CD4-positive, alpha-beta memory T cell (primary cell): ENCODE results near the gene HS6ST3. TPM values are rescaled to one million over a fixed set of nuclear protein-coding genes. Genes with fewer than 3 reads are reported as not detected.

Experiments used
- CTCF ChIA-PET: fragments of 350-600 bp; sonication (Branson Sonifier 250); formaldehyde crosslinking; loops from one replicate; lab custom pipeline; 2021; ENCODE audit warnings: inconsistent platforms; ENCODE audit not compliant: partially characterized antibody; lab: Charles Lee
- POLR2A ChIA-PET: fragments of 350-600 bp; sonication (Branson Sonifier 250); formaldehyde crosslinking; loops from one replicate; lab custom pipeline; 2021; ENCODE audit not compliant: partially characterized antibody; lab: Charles Lee
- DNase-seq, 5 donors: peaks; one replicate each; pipeline versions ENCODE4 v3.0.0 to v3.0.0-alpha.2; 2020 to 2022; ENCODE audit warnings: mixed read lengths in 1 of 5
- H3K27ac ChIP-seq: one replicate; pipeline ENCODE4 v1.7.0; 2013; ENCODE audit warnings: low read depth, low read length
- H3K27me3 ChIP-seq: 2 replicates; pipeline ENCODE4 v1.7.0; 2013; ENCODE audit warnings: mild to moderate bottlenecking, low read length, moderate library complexity; ENCODE audit not compliant: insufficient read depth
- H3K36me3 ChIP-seq: 2 replicates; pipeline ENCODE4 v1.7.0; 2013; ENCODE audit warnings: mild to moderate bottlenecking, low read length, moderate library complexity; ENCODE audit not compliant: insufficient read depth
- H3K4me1 ChIP-seq: 2 replicates; pipeline ENCODE4 v1.7.0; 2013; ENCODE audit warnings: mild to moderate bottlenecking, low read length, moderate library complexity; ENCODE audit not compliant: insufficient read depth
- H3K4me3 ChIP-seq, 2 donors: one replicate each; pipeline ENCODE4 v1.7.0; 2013; ENCODE audit warnings: low read length in 2 of 2, mild to moderate bottlenecking in 1 of 2
- H3K9me3 ChIP-seq, 2 donors: one replicate each; pipeline ENCODE4 v1.7.0; 2013; ENCODE audit warnings: low read length in 2 of 2, control low read depth in 1 of 2; ENCODE audit not compliant: control insufficient read depth in 1 of 2
- H3K27ac Mint-ChIP-seq, 7 donors: one replicate each; pipeline ENCODE4 v1.8.0; 2020 to 2021; ENCODE audit warnings: mixed read lengths in 7 of 7, mild to moderate bottlenecking in 6 of 7, inconsistent platforms in 3 of 7, moderate library complexity in 3 of 7
- H3K27me3 Mint-ChIP-seq, 2 donors: one replicate each; pipeline ENCODE4 v1.8.0; 2020 to 2021; ENCODE audit warnings: mixed read lengths in 2 of 2
- H3K36me3 Mint-ChIP-seq, 2 donors: one replicate each; pipeline ENCODE4 v1.8.0; 2020 to 2021; ENCODE audit warnings: mixed read lengths in 2 of 2, inconsistent platforms in 1 of 2, mild to moderate bottlenecking in 1 of 2
- H3K4me1 Mint-ChIP-seq, 4 donors: one replicate each; pipeline ENCODE4 v1.8.0; 2020 to 2021; ENCODE audit warnings: mixed read lengths in 4 of 4, mild to moderate bottlenecking in 1 of 4
- H3K4me3 Mint-ChIP-seq, 8 donors: one replicate each; pipeline ENCODE4 v1.8.0; 2020 to 2021; ENCODE audit warnings: mixed read lengths in 8 of 8, mild to moderate bottlenecking in 7 of 8, moderate library complexity in 6 of 8, inconsistent platforms in 3 of 8
- H3K9me3 Mint-ChIP-seq, 8 donors: one replicate each; pipeline ENCODE4 v1.8.0; 2020 to 2021; ENCODE audit warnings: mixed read lengths in 8 of 8, mild to moderate bottlenecking in 5 of 8, inconsistent platforms in 3 of 8, moderate library complexity in 1 of 8
- intact Hi-C: fragments of 100-400 bp; cut with micrococcal nuclease; formaldehyde crosslinking; loops from one replicate; pipeline ENCODE4 v1.15.1; 2023
- polyA plus RNA-seq, 2 donors: library from polyadenylated mRNA; unstranded; fragments of 300-500 nt; fragmentation: Illumina TruSeq; gene quantifications; one replicate each; pipeline ENCODE4 v1.2.3, GENCODE V29; 2021
- total RNA-seq, 2 experiments: library from RNA; stranded (reverse); gene quantifications; one replicate each; pipeline ENCODE4 v1.2.3, GENCODE V29; 2021

HS6ST3 gene
- total and polyA plus RNA-seq, 4 experiments from 2014 or later: not detected

DNA sequence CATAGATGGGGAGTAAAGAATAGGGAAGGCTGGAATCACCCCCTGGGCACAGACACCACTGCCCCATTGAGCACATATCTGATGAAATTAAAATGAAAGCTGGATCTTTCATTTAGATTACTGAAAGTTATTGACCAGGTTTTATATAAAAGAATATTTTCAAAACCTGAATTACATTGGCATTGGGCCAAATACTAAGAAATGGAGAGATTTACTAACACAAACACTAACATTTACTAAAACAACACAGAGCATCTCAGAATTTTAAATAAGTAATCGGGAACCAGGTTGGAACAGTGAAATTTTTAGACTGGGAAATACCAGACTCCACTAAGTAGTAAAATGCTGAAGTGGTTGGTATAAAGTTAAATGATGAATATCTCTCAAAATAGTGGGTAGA, 88.9 kb downstream of the HS6ST3 start:
- no peaks in the 10 kb centered on the region for H3K27me3 Mint-ChIP-seq
- CTCF ChIA-PET: no interaction called here
- POLR2A ChIA-PET: no interaction called here
- H3K9me3 Mint-ChIP-seq: peaks cover 0 to 8% (median 0%) of the 10 kb centered on the region in 8 donors
- no peaks in the 10 kb centered on the region for H3K4me1 Mint-ChIP-seq
- no peak overlapping the region for H3K27ac Mint-ChIP-seq
- DNase-seq: no peak
- Histone ChIP-seq H3K27me3 (no peaks in the 10 kb centered on the region), H3K4me1 (no peaks in the 10 kb centered on the region), H3K27ac (no peak overlapping the region), H3K36me3 (no peaks in the 10 kb centered on the region), H3K9me3 (no peaks in the 10 kb centered on the region), H3K4me3 (no peak overlapping the region)
- intact Hi-C loops: no loop called here
- H3K36me3 Mint-ChIP-seq: no peaks in the 10 kb centered on the region
- no peak overlapping the region for H3K4me3 Mint-ChIP-seq

- Mint-ChIP-seq H3K27me3 (no peaks in the 10 kb centered on the region), H3K9me3 (peaks cover 0 to 8% (median 2%) of the 10 kb centered on the region in 8 donors), H3K27ac (no peak overlapping the region), H3K36me3 (no peaks in the 10 kb centered on the region), H3K4me1 (no peaks in the 10 kb centered on the region), H3K4me3 (no peak overlapping the region)
- no peaks in the 10 kb centered on the region for H3K36me3 ChIP-seq
- H3K4me3 ChIP-seq: no peak overlapping the region
- no peaks in the 10 kb centered on the region for H3K4me1 ChIP-seq
- ChIA-PET POLR2A (no interaction called here), CTCF (no interaction called here)
- H3K9me3 ChIP-seq: no peaks in the 10 kb centered on the region
- H3K27ac ChIP-seq: no peak overlapping the region
- intact Hi-C loops: no loop called here
- no peak for DNase-seq
- H3K27me3 ChIP-seq: no peaks in the 10 kb centered on the region
Observed at GRCh38 chr13:96179309-96179708, 89.4 kb downstream of the HS6ST3 start.

DNA sequence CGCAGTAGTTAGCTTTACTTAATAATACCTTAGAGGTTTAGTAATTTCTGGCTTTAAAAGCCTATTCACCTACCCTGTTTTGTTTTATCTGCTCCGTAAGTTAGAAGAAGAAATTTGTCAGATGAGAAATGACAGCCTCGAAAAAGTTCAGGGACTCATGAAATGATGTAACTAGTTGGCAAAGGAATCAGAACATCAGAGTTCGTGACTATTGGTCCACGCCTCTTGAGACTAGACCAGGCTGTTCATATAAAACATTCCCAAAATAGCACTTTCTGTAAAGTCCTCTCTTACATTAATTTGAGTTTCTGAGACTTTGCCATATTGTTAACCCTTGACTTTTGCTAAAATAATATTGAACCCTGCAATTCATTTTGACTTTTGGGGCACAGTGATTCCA, 92.0 kb downstream of the HS6ST3 start:
- Mint-ChIP-seq H3K9me3 (peaks cover 0 to 6% (median 4%) of the 10 kb centered on the region in 8 donors), H3K4me3 (no peak overlapping the region), H3K27me3 (no peaks in the 10 kb centered on the region), H3K4me1 (no peaks in the 10 kb centered on the region), H3K27ac (no peak overlapping the region), H3K36me3 (no peaks in the 10 kb centered on the region)
- no peak for DNase-seq
- ChIA-PET CTCF (no interaction called here), POLR2A (no interaction called here)
- H3K27ac ChIP-seq: no peak overlapping the region
- H3K9me3 ChIP-seq: no peaks in the 10 kb centered on the region
- intact Hi-C loops: no loop called here
- no peak overlapping the region for H3K4me3 ChIP-seq
- H3K27me3 ChIP-seq: no peaks in the 10 kb centered on the region
- no peaks in the 10 kb centered on the region for H3K36me3 ChIP-seq
- no peaks in the 10 kb centered on the region for H3K4me1 ChIP-seq

GRCh38 chr13:96185818-96186217, 95.9 kb downstream of the HS6ST3 start:
- no peak overlapping the region for H3K4me3 ChIP-seq
- H3K36me3 ChIP-seq: no peaks in the 10 kb centered on the region
- H3K9me3 Mint-ChIP-seq: peaks cover 0 to 5% (median 3%) of the 10 kb centered on the region in 8 donors
- no peak overlapping the region for H3K27ac Mint-ChIP-seq
- POLR2A ChIA-PET: no interaction called here
- no peak for DNase-seq
- H3K4me1 Mint-ChIP-seq: no peaks in the 10 kb centered on the region
- H3K4me3 Mint-ChIP-seq: no peak overlapping the region
- H3K9me3 ChIP-seq: no peaks in the 10 kb centered on the region
- H3K4me1 ChIP-seq: no peaks in the 10 kb centered on the region
- H3K36me3 Mint-ChIP-seq: no peaks in the 10 kb centered on the region
- no peak overlapping the region for H3K27ac ChIP-seq
- intact Hi-C loops: no loop called here
- H3K27me3 ChIP-seq: no peaks in the 10 kb centered on the region
- no peaks in the 10 kb centered on the region for H3K27me3 Mint-ChIP-seq
- CTCF ChIA-PET: no interaction called here

DNA sequence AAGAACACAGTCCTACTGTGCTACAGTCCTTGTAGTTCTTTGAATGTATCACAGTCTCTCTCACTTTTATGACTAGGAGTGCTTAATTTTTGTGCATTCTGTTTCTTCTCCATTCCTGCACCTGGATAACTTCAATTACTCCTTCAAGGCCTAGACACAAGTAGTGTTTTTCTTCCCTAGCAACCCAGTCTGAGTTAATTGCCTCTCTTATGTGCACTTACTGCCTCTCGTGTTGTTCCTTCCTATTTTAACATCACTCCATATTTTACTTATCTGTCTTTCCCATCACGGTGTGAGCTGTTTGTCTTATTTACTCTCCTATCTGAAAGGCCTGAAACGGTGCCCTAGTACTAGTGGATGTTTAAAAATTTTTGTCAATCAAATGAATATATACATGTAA, 101.5 kb downstream of the HS6ST3 start:
- no peak overlapping the region for H3K27ac Mint-ChIP-seq
- H3K27me3 Mint-ChIP-seq: no peaks in the 10 kb centered on the region
- ChIA-PET POLR2A (no interaction called here), CTCF (no interaction called here)
- H3K4me1 Mint-ChIP-seq: no peaks in the 10 kb centered on the region
- peaks cover 0 to 10% (median 0%) of the 10 kb centered on the region in 8 donors for H3K9me3 Mint-ChIP-seq
- H3K4me3 Mint-ChIP-seq: no peak overlapping the region
- Histone ChIP-seq H3K4me1 (no peaks in the 10 kb centered on the region), H3K4me3 (no peak overlapping the region), H3K27ac (no peak overlapping the region), H3K27me3 (no peaks in the 10 kb centered on the region), H3K36me3 (no peaks in the 10 kb centered on the region), H3K9me3 (no peaks in the 10 kb centered on the region)
- H3K36me3 Mint-ChIP-seq: no peaks in the 10 kb centered on the region
- intact Hi-C loops: no loop called here
- no peak for DNase-seq

- ChIA-PET CTCF (no interaction called here), POLR2A (no interaction called here)
- H3K9me3 Mint-ChIP-seq: peaks cover 0 to 13% (median under 1%) of the 10 kb centered on the region in 8 donors
- no peaks in the 10 kb centered on the region for H3K4me1 ChIP-seq
- intact Hi-C loops: no loop called here
- no peaks in the 10 kb centered on the region for H3K36me3 Mint-ChIP-seq
- no peaks in the 10 kb centered on the region for H3K27me3 ChIP-seq
- H3K27ac Mint-ChIP-seq: no peak overlapping the region
- no peak for DNase-seq
- H3K4me1 Mint-ChIP-seq: no peaks in the 10 kb centered on the region
- H3K4me3 Mint-ChIP-seq: no peak overlapping the region
- H3K36me3 ChIP-seq: no peaks in the 10 kb centered on the region
- no peak overlapping the region for H3K27ac ChIP-seq
- no peak overlapping the region for H3K4me3 ChIP-seq
- H3K9me3 ChIP-seq: no peaks in the 10 kb centered on the region
- no peaks in the 10 kb centered on the region for H3K27me3 Mint-ChIP-seq
Observed at GRCh38 chr13:96193728-96194310, 103.9 kb downstream of the HS6ST3 start.

DNA sequence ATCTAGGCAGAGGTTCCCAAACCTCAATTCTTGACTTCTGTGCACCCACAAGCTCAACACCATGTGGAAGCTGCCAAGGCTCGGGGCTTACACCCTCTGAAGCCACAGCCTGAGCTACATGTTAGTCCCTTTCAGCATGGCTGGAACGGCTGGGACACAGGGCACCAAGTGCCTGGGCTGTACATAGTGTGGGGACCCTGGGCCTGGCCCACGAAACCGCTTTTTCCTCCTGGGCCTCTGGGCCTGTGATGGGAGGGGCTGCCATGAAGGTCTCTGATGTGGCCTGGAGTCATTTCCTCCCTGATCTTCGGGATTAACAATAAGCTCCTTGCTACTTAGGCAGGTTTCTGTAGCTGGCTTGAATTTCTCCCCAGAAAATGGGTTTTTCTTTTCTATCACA, 108.1 kb downstream of the HS6ST3 start:
- H3K4me1 Mint-ChIP-seq: no peaks in the 10 kb centered on the region
- peaks cover 0 to 12% (median 3%) of the 10 kb centered on the region in 8 donors for H3K9me3 Mint-ChIP-seq
- intact Hi-C loops: no loop called here
- no peaks in the 10 kb centered on the region for H3K9me3 ChIP-seq
- H3K27ac Mint-ChIP-seq: no peak overlapping the region
- H3K27ac ChIP-seq: no peak overlapping the region
- no peaks in the 10 kb centered on the region for H3K27me3 ChIP-seq
- no peak overlapping the region for H3K4me3 Mint-ChIP-seq
- H3K36me3 Mint-ChIP-seq: no peaks in the 10 kb centered on the region
- no peaks in the 10 kb centered on the region for H3K27me3 Mint-ChIP-seq
- H3K4me1 ChIP-seq: no peaks in the 10 kb centered on the region
- no peak overlapping the region for H3K4me3 ChIP-seq
- ChIA-PET CTCF (no interaction called here), POLR2A (no interaction called here)
- H3K36me3 ChIP-seq: no peaks in the 10 kb centered on the region
- DNase-seq: no peak

GRCh38 chr13:96199315-96199714, 109.4 kb downstream of the HS6ST3 start:
- Mint-ChIP-seq H3K27ac (no peak overlapping the region), H3K4me1 (no peaks in the 10 kb centered on the region), H3K36me3 (no peaks in the 10 kb centered on the region), H3K9me3 (peaks cover 0 to 11% (median 3%) of the 10 kb centered on the region in 8 donors), H3K27me3 (no peaks in the 10 kb centered on the region), H3K4me3 (no peak overlapping the region)
- intact Hi-C loops: no loop called here
- Histone ChIP-seq H3K4me3 (no peak overlapping the region), H3K4me1 (no peaks in the 10 kb centered on the region), H3K36me3 (no peaks in the 10 kb centered on the region), H3K9me3 (no peaks in the 10 kb centered on the region), H3K27ac (no peak overlapping the region), H3K27me3 (no peaks in the 10 kb centered on the region)
- no peak for DNase-seq
- ChIA-PET POLR2A (no interaction called here), CTCF (no interaction called here)
